GM19023 (cell line): ENCODE measurements around the gene C15orf62.

ENCODE experiments used
- ATAC-seq: cut with Tn5 transposase; IDR thresholded peaks from one replicate; pipeline ENCODE4 v1.9.1; 2021; ENCODE audit warnings: mild to moderate bottlenecking, moderate library complexity; ENCODE audit not compliant: unreplicated experiment

C15orf62 gene, protein sequence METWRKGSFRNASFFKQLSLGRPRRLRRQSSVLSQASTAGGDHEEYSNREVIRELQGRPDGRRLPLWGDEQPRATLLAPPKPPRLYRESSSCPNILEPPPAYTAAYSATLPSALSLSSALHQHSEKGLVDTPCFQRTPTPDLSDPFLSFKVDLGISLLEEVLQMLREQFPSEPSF

DNA sequence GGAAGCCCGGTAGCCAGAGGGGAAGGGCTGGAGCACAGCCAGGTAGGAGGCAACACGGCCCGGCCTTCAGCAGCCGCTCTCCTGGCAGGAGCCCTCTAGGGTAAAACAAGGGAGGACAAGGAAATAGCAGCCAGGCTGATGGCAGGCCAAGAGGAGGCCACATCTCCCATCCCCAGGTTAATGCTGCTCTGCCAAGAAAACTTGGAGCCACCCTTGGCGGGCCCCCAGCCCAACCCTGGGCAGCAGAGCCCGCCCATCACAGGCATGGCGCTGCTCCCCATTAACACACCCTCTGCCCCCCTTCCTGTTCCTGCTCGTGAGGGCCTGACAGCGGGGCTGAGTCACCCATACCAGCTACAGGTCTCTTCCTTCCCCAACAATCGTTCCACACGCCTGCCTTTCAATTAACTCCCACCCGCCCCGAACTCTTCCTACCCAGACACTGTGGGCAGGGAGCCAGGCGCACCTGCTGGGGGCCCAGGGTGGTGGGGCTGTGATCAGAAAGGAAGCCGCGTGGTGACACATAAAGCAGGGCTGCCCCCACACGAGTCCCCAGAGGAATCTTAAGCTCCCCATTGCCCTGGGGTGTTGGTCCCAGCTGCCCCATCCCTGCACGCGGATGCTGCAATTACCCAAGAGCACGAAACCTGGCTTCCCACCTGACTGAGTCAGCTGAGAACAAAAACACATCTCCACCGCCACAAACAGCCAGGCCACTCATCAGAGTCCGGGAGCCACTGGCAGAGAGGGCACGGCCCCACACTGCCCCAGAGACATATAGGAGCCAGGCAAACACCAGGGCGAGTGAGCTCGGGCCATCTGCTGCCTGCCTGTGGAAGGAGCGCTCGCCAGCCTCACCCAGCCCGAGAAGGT is at the start of gene C15orf62:
TSS of gene C15orf62 (plus strand) at position 707 of the 873 bp plus-strand sequence. CDS start 516 bp downstream, outside the sequence.
- ATAC-seq, result peak; percentile 47

DNA sequence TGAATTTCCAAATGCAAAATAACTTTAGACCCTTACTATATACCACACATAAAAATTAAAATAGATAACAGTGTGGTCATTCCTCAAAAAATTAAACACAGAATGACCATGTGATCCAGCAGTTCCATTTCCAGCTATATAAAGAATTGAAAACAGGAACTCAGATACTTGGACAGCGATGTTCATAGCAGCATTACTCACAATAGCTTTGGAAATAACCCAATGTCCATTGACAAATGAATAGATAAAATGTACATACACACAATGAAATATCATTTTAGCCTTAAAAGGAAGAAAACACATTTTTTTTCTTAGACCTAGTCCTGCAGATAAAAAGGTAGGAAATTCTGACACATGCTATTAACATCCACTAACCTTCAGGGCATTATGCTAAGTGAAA is 48.1 kb upstream of the C15orf62 start:
- ATAC-seq, result no peak

DNA sequence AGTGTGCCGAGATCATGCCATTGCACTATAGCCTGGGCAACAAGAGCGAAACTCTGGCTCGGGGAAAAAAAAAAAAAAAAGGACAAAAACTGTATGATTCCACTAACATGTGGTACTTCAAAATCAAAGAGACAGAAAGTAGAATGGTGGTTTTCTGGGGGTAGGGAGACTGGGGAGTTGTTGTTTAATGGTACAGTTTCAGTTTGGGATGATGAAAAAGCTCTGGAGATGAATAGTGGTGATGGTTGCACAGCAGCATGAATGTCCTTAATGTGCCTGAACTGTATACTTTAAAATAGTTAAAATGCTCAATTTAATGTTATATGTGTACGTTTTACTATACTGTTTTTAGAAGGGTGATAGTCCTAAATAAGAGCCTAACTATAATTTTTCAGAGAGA is 47.4 kb upstream of the C15orf62 start:
- ATAC-seq, result no peak

DNA sequence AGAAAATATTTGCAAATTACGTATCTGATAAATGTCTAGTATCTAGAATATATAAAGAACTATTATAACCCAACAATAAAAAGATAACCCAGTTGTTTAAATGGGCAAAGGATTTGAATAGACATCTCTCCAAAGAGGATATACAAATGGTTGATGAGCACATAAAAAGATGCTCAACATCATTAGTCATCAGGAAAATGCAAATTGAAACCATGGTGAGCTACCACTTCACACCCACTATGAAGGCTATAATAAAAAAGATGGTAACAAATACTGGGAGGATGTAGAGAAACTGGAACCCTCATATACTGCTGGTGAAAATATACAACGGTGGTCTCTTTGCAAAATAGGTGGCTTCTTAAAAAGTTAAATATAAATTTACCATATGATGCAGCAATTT is 46.8 kb upstream of the C15orf62 start:
- ATAC-seq, result no peak

DNA sequence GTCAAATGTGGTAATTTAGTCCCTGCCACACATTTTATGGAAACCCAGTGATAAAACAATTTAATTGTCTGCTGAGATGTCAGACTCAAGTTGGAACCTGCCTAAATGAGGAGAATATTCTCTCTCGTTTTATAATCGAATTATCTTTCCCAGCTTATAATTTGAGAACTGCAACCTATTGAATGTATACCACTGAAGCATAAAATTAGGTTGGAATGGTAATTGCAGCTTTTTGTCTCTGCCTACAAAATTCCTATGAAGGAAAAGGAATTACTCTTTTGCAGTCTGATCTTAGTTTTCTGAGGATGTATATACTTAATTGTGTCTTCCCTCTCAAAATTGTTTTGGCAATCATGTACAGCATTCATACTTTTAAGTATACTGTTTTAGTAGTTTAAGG is 45.9 kb upstream of the C15orf62 start:
- no peak for ATAC-seq

DNA sequence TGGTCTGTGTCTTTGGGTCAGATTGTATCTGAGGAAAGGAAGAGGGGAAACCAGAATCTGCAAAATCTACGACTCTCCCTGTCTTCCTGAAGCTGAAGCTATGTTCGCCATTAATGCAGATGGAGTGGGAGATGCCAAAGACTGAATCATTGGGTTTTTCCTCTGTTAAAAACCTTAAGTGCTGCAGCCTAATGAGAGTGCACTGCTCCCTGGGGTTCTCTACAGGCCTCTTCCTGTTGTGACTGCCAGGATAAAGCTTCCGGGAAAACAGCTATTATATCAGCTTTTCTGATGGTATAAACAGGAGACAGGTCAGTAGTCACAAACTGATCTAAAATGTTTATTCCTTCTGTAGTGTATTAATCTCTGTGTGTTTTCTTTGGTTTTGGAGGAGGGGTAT is 38.7 kb upstream of the C15orf62 start:
- no peak for ATAC-seq

DNA sequence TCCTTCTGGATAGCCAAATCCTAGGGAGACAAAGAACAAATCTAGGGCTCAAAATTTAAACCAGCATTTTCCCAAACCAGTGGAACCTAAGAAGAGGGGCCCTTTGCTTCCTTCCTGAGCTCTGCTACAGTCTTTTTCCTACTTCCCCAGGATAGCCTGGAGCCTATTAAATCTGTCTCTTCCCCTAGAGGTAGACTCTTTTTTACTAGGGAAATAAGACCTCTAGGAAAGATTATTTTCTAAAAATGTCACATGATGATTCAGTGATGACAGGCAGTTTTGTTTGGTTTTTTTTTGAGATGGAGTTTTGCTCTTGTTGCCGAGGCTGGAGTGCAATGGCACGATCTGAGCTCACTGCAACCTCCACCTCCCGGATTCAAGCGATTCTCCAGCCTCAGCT is 33.2 kb upstream of the C15orf62 start:
- no peak for ATAC-seq

DNA sequence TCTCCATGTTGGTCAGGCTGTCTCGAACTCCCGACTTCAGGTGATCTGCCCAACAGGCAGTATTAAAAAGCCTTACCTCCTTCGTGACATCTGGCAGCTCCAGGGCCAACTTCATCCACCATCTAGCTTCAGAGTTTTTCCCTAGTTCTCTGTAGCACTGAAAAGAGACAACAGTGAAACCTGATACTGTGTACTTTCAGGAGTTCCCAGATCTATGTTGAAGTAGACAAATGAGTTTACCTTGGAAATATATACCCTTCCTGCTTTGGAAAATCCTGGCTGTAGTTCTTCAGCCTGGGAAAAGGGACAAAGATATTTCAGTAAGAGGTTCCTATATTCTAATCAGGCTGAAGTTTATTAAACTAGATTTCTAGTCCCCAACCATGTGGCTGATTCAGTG is 32.7 kb upstream of the C15orf62 start:
- ATAC-seq, result no peak

DNA sequence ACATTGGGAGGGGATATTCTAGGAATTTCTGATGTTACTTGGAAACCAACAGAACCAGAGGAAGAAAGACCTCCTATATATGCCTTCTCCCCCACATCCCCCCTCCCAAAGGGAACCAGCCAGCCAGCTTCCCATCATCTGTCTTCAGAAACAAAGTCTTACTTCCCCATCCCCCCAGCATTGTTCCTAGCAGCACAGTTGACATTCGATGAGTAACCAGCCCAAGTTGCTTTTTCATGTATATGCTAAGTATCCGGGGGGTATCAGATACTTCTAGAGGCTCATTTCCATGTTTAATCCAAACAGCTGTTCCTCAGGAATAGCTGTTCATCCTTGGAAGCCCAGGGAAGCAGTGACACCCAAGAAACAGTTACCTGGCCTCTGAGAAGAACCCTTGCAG is 30.7 kb upstream of the C15orf62 start:
- ATAC-seq, result no peak

DNA sequence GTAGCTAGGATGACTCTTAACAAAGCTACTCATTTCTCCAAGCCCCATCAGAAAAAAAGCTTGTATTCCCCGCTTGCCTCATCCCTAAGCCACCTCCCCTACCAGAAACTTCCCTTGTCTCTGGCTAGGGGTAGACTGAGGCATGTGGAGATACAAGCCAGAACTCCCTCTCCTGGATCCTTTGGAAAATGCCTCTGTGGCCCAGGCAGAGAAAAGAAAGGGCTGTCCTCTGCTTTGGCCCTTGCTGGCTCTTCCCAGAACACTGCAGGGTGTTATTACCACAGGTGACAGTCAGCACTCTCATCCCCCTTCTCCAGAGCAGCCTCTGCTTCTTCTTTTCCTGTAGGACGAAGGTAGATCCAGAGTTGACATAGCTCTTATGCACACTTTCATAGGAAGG is 29.9 kb upstream of the C15orf62 start:
- no peak for ATAC-seq

DNA sequence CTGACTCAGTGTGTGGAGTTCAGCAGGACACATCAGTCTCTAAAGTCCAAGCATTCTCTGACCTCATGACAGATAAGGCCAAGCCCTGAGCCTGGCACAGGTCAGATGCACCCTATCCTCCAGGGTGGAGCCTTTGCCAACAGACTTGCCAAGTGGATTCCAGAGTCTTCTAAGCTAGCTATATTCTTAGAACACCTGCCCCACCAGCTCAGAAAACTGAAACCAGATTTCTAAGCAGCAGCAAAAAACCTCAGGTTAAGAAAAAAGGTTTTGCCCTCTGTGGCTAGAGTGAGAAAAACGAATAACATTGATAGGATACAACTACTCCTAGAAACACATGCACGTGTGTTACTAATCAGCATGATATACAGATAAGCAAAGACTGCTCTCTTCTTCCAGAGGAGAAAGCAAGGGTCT is 26.3 kb upstream of the C15orf62 start:
- no peak for ATAC-seq

DNA sequence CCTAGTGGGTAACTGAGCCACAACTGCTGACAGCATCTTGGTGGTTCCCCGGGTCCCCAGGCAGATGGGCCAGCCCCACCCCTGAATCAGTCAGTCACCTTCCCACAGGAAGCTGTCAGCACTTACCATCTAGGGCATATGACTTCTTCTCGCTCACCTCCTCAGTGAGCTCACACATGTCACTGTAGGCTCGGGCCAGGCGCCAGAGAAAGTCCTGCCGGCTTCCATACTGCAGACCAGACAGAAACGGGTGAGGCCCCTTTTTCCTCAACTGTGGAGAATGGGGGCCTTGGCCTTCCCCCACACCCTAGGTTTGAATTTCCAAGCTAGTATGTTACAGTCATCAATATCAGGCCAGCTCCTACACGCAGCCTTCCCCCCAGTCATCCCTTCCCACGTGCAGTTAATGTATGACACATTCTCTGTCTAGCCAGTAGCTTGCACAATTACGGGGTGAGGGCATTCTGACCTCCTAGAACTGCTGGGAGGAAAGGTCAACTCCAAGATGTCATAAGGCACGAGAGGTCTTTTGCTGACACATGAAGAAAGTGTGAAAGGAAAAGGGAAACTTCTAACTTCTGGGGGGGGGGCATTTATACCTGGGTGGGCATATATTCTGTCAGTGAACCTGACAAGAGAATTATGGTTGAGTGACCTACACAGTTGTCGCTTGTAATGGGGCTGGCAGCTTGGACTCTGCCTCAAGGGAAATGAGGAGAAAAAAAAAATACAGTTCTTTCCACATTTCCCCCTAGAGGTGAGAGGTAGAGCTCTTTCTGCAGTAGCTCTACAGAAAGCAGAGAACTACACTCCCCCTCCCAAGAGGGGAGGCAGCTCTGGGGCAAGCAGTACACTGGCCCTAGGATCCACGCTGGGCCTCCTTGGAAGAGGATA is 25.6 kb upstream of the C15orf62 start:
- no peak for ATAC-seq

DNA sequence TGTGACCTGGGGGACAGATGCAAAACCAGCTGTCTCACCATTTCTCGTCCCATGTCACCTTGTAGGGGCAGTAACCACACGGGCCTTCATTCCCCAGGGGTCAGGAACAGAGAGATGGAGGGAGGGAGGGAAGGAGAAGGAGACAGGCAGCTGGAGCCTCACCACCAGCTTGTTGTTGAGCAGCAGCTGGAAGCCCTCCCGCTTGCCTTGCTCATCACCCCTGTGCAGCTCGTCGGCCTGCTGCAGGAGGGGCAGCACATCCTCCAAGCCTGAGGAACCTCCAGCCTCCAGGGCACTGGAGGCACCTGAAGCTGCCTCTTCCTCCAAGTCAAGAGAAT is 25.0 kb upstream of the C15orf62 start:
- no peak for ATAC-seq

DNA sequence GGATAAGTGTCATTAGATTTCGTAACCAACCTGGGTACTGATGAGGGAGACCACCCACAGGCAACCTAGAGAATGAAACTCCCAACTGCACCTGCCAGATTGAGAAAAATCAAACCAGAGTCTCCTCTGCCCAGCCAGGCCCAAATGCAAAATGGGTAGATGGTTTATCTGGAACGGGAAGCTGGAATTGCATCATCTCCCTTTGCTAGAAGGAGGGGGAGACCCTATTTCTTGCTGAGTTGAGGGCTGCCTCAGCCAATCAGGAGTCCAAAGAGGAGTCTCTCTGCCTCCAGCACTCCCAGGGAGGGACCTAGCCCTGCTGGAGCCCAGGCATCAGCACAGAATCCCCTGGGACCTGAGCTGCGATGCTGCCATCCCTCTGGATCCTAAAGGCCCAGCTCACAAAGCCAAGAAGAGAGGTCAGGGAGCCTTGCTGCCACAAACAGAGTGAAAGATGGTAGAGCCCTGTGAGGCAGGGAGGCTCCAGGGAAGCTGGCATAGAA is 22.8 kb upstream of the C15orf62 start:
- ATAC-seq, result no peak

DNA sequence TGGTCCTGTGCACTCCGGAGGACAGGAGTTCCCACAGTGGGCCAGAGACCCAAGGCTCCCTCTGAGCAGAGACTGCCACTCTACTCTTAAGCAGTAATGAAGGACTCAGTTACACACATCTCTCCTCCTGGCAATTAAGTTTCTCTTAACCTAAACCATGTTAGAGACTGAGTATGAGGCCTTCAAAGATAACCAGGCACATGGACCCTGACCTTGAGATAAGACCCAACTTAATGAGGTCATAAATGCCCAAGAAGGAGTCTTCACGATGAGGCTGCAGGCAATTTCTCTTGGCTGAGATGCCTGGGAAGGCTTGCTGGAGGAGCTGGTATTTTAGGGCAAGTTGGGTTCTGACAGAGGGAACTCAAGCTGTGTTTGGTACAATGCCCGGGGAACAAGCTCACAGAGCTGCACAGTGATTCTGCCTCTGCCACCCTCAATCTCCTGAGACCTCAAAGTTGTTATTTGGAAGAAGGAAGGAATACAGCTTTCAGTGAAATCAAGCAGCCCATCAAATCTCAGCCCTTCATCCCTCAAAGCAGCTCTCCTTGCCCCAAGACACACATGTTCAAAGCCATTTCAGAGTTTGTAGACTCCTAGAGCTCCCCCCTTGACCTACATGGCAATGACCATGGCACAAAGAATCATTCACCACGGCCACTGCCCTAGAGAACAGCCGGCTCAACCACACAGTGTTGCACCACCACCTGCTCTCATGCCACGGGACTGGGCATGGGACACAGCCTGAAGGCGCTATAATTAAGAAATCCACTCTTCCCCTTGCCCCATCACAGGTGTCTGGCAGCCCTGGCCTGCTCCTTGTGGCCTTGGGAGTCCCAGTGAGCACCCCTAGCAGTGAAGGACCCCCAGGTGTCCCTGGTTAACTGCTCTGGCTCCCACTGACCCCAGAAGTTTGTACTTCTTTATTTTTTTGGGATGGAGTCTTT is 21.8 kb upstream of the C15orf62 start:
- ATAC-seq, result no peak

DNA sequence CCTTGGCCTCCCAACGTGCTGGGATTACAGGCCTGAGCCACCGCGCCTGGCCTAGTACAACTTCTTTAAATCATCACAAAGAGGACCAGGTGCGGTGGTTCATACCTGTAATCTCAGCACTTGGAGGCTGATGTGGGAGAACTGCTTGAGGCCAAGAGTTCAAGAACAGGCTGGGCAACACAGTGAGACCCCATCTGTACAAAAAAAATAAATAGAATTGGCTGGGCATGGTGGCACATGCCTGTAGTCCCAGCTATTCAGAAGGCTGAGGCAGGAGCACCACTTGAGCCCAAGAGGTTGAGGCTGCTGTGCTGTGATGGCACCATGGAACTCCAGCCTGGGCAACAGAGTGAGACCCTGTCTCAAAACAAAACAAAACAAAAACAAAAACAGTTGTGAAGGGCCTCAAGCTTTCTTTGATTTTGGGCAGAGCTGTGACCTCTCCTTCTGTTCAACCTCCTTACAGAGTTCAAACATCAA is 20.6 kb upstream of the C15orf62 start:
- no peak for ATAC-seq

DNA sequence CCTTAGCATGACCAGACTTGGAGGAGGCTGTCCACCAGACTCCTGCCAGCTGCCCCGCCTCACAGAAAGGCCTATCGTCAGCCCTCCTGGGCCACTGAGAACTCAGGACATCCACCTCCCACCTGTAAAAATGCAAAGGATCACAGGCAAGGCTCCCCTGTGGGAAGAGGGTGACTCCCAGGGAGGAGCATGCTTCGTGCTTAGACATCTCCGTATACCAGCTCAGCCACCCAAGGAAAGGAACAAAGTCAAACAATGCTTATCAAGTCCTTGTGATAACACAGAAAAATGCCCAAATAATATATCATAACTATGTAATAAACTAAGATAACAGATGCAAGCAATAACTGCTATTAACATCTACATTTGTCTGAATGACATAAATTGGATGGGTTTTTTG is 18.9 kb upstream of the C15orf62 start:
- no peak for ATAC-seq

DNA sequence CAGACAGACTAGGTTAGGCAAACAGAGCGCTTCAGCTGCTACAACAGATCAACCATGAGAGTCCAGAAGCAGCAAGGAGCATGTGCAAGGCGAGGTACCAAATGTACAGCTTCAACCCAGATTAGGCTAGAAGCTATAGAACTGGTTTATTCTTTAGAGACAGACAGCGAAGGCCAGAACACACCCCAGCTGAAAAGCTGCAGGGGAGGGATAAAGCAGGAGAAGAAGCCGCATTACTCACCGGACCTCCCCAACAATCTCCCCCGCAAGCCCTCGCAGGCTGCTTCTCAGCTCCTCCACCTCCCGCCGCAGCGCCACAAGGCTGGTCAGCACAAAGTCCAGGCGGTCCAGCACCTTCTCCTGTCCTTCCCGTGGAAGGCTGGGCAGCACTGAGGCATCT is 18.0 kb upstream of the C15orf62 start:
- ATAC-seq, result no peak

DNA sequence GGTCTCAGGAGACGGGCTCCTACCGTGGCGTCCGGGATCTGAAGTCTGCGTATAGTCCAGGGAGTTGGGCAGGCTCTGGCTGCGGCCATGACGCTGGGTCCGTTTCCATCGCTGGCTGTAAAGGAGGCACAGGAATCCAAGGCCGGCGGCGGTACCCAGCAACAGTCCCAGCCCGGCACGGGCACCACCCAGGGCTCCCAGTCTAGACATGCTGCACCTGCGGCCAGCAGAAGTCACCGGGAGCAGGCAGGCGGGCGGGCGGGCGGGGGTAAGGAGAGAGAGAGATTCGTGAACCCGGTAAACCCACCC is 15.3 kb upstream of the C15orf62 start:
- ATAC-seq, result peak; percentile 15
